A549 treated with AZD9567 at 1 μM for 4 hours (cell line): ENCODE results near the gene SHD. TPM values are rescaled to one million over a fixed set of nuclear protein-coding genes. Genes with fewer than 3 reads are reported as not detected.

Source experiments
- total RNA-seq: library from RNA; stranded (reverse); fragments of 200-300 nt; extraction: Qiagen RNA extraction; gene quantifications from 5 replicates; pipeline ENCODE4 v1.2.3, GENCODE V29; 2022; ENCODE audit not compliant: insufficient read depth

SHD gene
- total RNA-seq, result 0.11 TPM in 1 of 5 replicates, not detected in the others

GRCh38 chr19:4278419-4279266, at the start of gene SHD:
SHD (plus strand) TSS chr19:4279266; CDS start chr19:4280064, 798 bp downstream.

GRCh38 chr19:4246767-4247593, 32.1 kb upstream of the SHD start, which contains the start of gene YJU2:
YJU2 (plus strand) TSS chr19:4247080; CDS start chr19:4247147, 67 bp downstream.

GRCh38 chr19:4302243-4302640, 23.2 kb downstream of the SHD start, which contains the start of gene TMIGD2:
TMIGD2 (minus strand) TSS chr19:4302389; CDS start chr19:4302385, 4 bp downstream.

GRCh38 chr19:4304538-4305256, 25.6 kb downstream of the SHD start, which contains the start of gene FSD1:
FSD1 (plus strand) TSS chr19:4304598; CDS start chr19:4304747, 149 bp downstream.

GRCh38 chr19:4338441-4339355, 59.6 kb downstream of the SHD start, which contains the start of gene STAP2:
STAP2 (minus strand) TSS chr19:4338827; CDS start chr19:4338753, 74 bp downstream.

Other genes starting within 250 kb of the SHD start
- 11.9 to 21.6 TPM (median 19.9 TPM) in 5 replicates for gene ZBTB7A, start 212.4 kb upstream of the SHD start, total RNA-seq
- gene MAP2K2, start 155.1 kb upstream of the SHD start, total RNA-seq, result 127 to 171 TPM (median 152 TPM) in 5 replicates
- 0.06 to 0.07 TPM in 2 of 5 replicates, not detected in the others for gene CREB3L3, start 125.6 kb upstream of the SHD start, total RNA-seq
- gene SIRT6, start 96.7 kb upstream of the SHD start, total RNA-seq, result 18.1 to 36.6 TPM (median 34.4 TPM) in 5 replicates
- gene ANKRD24, start 96.6 kb upstream of the SHD start, total RNA-seq, result 0.22 to 0.41 TPM (median 0.29 TPM) in 4 of 5 replicates, not detected in the other
- 3.1 to 6.1 TPM (median 3.1 TPM) in 5 replicates for gene EBI3, start 49.7 kb upstream of the SHD start, total RNA-seq
- 17.1 to 22.7 TPM (median 19.0 TPM) in 5 replicates for gene YJU2, start 32.2 kb upstream of the SHD start, total RNA-seq
- not detected in 5 replicates for gene TMIGD2, start 23.1 kb downstream of the SHD start, total RNA-seq
- 4.1 to 8.8 TPM (median 7.8 TPM) in 5 replicates for gene FSD1, start 25.3 kb downstream of the SHD start, total RNA-seq
- gene STAP2, start 59.6 kb downstream of the SHD start, total RNA-seq, result 0.08 TPM in 1 of 5 replicates, not detected in the others
- 8.7 to 11.5 TPM (median 9.6 TPM) in 5 replicates for gene MPND, start 64.3 kb downstream of the SHD start, total RNA-seq
- gene SH3GL1, start 121.3 kb downstream of the SHD start, total RNA-seq, result 46.8 to 63.3 TPM (median 59.2 TPM) in 5 replicates
- 21.3 to 23.7 TPM (median 22.3 TPM) in 5 replicates for gene CHAF1A, start 123.4 kb downstream of the SHD start, total RNA-seq
- gene UBXN6, start 178.5 kb downstream of the SHD start, total RNA-seq, result 56.1 to 61.9 TPM (median 57.8 TPM) in 5 replicates
- 22.6 to 33.1 TPM (median 27.5 TPM) in 5 replicates for gene HDGFL2, start 193.0 kb downstream of the SHD start, total RNA-seq
- gene PLIN4, start 239.2 kb downstream of the SHD start, total RNA-seq, result 0.08 to 0.14 TPM (median 0.09 TPM) in 4 of 5 replicates, not detected in the other